ENCODE data around the gene HMCN1. TPM values are rescaled to one million over a fixed set of nuclear protein-coding genes. Genes with fewer than 3 reads are reported as not detected.

Gene HMCN1
- total RNA-seq, 1 experiment from 2014 or later, result 0.31 TPM

GRCh38 chr1:185759061-185759460, 24.9 kb downstream of the HMCN1 start:
- BruUV-seq (replicated peaks), result no TSS peak
- no peak overlapping the region for H3K27ac ChIP-seq
- intact Hi-C loops (cut with micrococcal nuclease; ENCODE audit: unreplicated experiment), result no loop called here
- no peak overlapping the region for H2AFZ ChIP-seq
- DNase-seq, result no peak
- CTCF ChIA-PET, result no interaction called here
- no peak overlapping the region for H3K4me2 ChIP-seq
- H3F3A ChIP-seq (ENCODE audit: insufficient read depth, low read depth), result no peaks in the 10 kb centered on the region
- H3K9me3 ChIP-seq (ENCODE audit: insufficient read depth, low read depth), result peaks cover 3% of the 10 kb centered on the region; the same call in 1 of the 2 replicates
- no peaks in the 10 kb centered on the region for H4K20me1 ChIP-seq (ENCODE audit: insufficient read depth)
- no peaks in the 10 kb centered on the region for H3K36me3 ChIP-seq (ENCODE audit: low read depth)
- TF ChIP-seq EZH2 (IDR thresholded peaks at IDR 0.05; ENCODE audit: low read depth) (no peak), CTCF (conservative IDR thresholded peaks at IDR 0.05) (no peak)
- no peaks in the 10 kb centered on the region for H3K9me2 ChIP-seq (ENCODE audit: insufficient read depth)
- POLR2A ChIA-PET (ENCODE audit: unreplicated experiment), result no interaction called here
- H3K79me2 ChIP-seq (ENCODE audit: low read depth), result no peaks in the 10 kb centered on the region
- H3K4me1 ChIP-seq (replicated peaks; ENCODE audit: insufficient read depth), result 0 out of 2 replicates have a peak, but pooled peaks cover 13% of the 10 kb centered on the region
- H3K27me3 ChIP-seq (ENCODE audit: insufficient read depth, low read depth), result no peaks in the 10 kb centered on the region
- H3K4me3 ChIP-seq, result no peak overlapping the region

- no peak overlapping the region for H3K4me3 ChIP-seq
- CTCF ChIA-PET, result no interaction called here
- no TSS peak for BruUV-seq (replicated peaks)
These were observed 27.6 kb downstream of the HMCN1 start for GRCh38 chr1:185761841-185762240.

GRCh38 chr1:185767508-185768120, 33.4 kb downstream of the HMCN1 start:
- Histone ChIP-seq H2AFZ (no peak overlapping the region), H3K79me2 (ENCODE audit: low read depth) (no peaks in the 10 kb centered on the region), H3K36me3 (ENCODE audit: low read depth) (no peaks in the 10 kb centered on the region), H3K27ac (no peak overlapping the region), H3K9me3 (ENCODE audit: insufficient read depth, low read depth) (no peaks in the 10 kb centered on the region), H3K27me3 (ENCODE audit: insufficient read depth, low read depth) (no peaks in the 10 kb centered on the region), H3F3A (ENCODE audit: insufficient read depth, low read depth) (no peaks in the 10 kb centered on the region), H4K20me1 (ENCODE audit: insufficient read depth) (no peaks in the 10 kb centered on the region), H3K4me1 (replicated peaks; ENCODE audit: insufficient read depth) (no peaks in the 10 kb centered on the region), H3K4me3 (no peak overlapping the region), H3K4me2 (no peak overlapping the region), H3K9me2 (ENCODE audit: insufficient read depth) (peaks cover 7% of the 10 kb centered on the region; the same call in 1 of the 2 replicates)
- no TSS peak for BruUV-seq (replicated peaks)
- DNase-seq, result no peak
- POLR2A ChIA-PET (ENCODE audit: unreplicated experiment), result no interaction called here
- CTCF ChIA-PET, result no interaction called here
- intact Hi-C loops (cut with micrococcal nuclease; ENCODE audit: unreplicated experiment), result loop anchor here (2.0 kb wide), 1 partner anchor 53 kb away; no protein-coding TSS in a partner anchor
- TF ChIP-seq EZH2 (IDR thresholded peaks at IDR 0.05; ENCODE audit: low read depth) (no peak), CTCF (conservative IDR thresholded peaks at IDR 0.05) (no peak)

More at GRCh38 chr1:185761841-185762240, 27.6 kb downstream of the HMCN1 start:
- Histone ChIP-seq H3K79me2 (ENCODE audit: low read depth) (no peaks in the 10 kb centered on the region), H3K9me3 (ENCODE audit: insufficient read depth, low read depth) (peaks cover 3% of the 10 kb centered on the region; the same call in 1 of the 2 replicates), H3K4me1 (replicated peaks; ENCODE audit: insufficient read depth) (0 out of 2 replicates have a peak, but pooled peaks cover 13% of the 10 kb centered on the region), H3F3A (ENCODE audit: insufficient read depth, low read depth) (no peaks in the 10 kb centered on the region), H3K4me2 (no peak overlapping the region), H3K9me2 (ENCODE audit: insufficient read depth) (no peaks in the 10 kb centered on the region), H3K27ac (no peak overlapping the region), H3K27me3 (ENCODE audit: insufficient read depth, low read depth) (no peaks in the 10 kb centered on the region), H2AFZ (no peak overlapping the region), H4K20me1 (ENCODE audit: insufficient read depth) (no peaks in the 10 kb centered on the region), H3K36me3 (ENCODE audit: low read depth) (no peaks in the 10 kb centered on the region)
- intact Hi-C loops (cut with micrococcal nuclease; ENCODE audit: unreplicated experiment), result no loop called here
- peak in 1 of 2 experiments; percentile 50 for DNase-seq
- POLR2A ChIA-PET (ENCODE audit: unreplicated experiment), result no interaction called here
- no peak for TF ChIP-seq EZH2 (IDR thresholded peaks at IDR 0.05; ENCODE audit: low read depth)
- TF ChIP-seq CTCF (conservative IDR thresholded peaks at IDR 0.05), result no peak
